GM18508 (cell line): ENCODE results near the gene CD300LF.

ENCODE experiments used
- ATAC-seq: cut with Tn5 transposase; IDR thresholded peaks from one replicate; pipeline ENCODE4 v1.9.1; 2021; ENCODE audit warnings: moderate number of reproducible peaks; ENCODE audit not compliant: insufficient read depth, unreplicated experiment

Gene CD300LF

GRCh38 chr17:74697515-74697914 lies 15.2 kb downstream of the CD300LF start:
- no peak for ATAC-seq

DNA sequence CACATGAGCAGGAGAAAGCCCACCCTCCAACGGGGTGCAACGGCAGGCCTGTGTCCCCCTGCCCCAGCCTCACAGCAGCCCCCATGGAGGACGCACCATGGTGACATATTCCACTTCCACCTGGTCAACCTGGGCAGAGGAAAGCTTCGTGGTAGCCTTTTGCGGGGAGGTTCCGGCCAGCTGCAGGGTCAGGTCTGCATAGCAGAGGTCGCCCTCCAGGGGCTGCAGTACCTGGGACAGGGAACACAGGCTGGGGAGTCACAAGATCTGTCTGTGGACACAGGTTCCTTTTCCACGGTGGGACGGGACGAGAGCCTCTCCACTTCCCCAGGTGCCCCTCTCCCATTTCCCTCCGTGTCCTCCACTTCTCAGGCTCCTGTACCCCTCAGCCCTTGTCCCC lies 17.1 kb downstream of the CD300LF start:
- no peak for ATAC-seq

DNA sequence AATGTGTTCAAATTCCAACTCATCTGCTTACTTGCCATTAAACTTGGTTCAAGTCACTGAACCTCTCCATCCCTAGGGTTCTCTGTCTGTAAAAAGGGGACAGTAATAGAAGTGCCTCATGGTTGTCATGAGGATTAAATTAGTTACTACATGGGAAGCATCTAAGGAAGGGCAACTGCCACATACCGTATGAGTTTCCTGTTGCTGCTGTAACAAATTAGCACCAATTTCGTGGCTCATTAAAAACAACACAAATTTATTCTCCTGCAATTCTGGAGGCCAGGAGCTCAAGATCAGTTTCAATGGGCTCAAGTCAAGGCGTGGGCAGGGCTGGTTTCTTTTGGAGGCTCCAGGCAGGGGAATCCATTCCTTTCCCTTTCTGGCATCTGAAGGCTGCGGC lies 18.6 kb downstream of the CD300LF start:
- no peak for ATAC-seq

DNA sequence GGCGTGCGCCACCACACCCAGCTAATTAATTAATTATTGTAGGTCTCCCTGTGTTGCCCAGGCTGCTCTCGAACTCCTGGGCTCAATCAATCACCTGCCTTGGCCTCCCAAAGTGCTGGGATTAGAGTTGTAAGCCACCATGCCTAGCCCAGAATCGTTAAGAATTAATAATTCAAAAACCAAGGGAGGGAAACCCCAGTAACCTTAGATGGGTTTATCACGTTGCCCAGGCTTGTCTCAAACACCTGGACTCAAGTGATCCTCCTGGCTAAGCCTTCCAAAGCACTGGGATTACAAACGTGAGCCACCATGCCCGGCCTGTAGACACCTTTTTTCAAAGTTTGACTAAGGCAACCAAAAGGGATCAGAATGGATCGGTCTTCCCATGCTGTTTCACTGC lies 21.6 kb downstream of the CD300LF start:
- ATAC-seq, result no peak

- no peak for ATAC-seq
These were observed 22.3 kb downstream of the CD300LF start for GRCh38 chr17:74690409-74690825.

DNA sequence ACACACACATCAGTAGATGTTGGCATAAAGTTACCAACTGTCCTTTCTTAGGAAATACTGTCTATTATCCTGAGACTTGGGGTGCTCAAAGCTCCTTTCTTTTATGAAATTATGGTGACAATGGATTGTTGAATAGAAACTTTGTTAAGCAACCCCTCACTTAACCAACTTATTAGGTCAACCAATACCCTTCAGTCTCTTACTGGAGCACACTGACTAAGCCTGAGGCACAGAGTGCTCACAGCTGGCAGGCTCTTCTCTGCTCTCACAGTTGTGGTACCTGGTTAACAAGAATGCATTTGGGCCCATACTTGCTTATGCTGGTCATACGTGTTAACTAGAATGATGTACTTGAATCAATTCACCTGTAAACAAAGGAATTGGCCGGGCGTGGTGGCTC lies 24.8 kb downstream of the CD300LF start:
- ATAC-seq, result no peak

DNA sequence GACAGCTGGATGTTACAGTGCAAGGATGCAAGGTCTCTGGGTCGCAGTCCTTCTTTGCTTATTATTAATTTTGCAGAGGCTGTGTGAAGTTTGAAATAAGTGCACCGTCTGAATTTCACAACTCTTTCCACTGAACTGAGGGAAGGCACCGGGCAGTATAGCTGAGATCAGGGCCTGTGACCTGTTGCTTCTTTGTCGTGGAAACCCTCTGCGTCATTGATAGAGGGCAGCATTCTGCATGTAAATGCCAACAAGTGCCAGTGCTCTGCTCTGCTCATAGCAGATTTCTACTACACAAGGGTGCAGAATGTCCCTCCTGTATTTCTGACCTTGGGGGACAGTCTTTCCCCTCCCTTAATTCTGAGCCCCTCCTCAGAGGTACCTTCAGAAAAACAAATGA lies 26.0 kb downstream of the CD300LF start:
- ATAC-seq, result no peak

- ATAC-seq, result no peak
These were observed 30.1 kb downstream of the CD300LF start for GRCh38 chr17:74682471-74683190.

GRCh38 chr17:74682028-74682427 lies 30.7 kb downstream of the CD300LF start:
- no peak for ATAC-seq

GRCh38 chr17:74680941-74681340 lies 31.8 kb downstream of the CD300LF start:
- no peak for ATAC-seq

GRCh38 chr17:74680213-74680612 lies 32.5 kb downstream of the CD300LF start:
- no peak for ATAC-seq

DNA sequence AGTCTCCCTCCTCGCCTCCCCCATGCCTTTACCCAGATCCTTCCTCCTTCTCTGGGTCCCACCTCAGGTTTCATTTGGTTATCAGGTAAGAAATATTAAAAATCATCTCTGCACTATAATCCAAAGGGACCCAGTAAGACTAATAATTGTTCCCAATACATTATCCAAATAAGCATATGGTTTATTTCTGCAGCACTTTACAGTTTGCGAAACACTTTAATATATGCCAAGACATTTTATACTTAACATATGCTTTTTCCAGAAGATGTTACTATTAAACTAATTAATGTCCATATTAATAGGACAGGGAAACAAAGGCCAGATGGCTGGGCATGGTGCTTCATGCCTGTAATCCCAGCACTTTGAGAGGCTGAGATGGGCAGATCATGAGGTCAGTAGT lies 33.3 kb downstream of the CD300LF start:
- ATAC-seq, result no peak

GRCh38 chr17:74678541-74678940 lies 34.2 kb downstream of the CD300LF start:
- ATAC-seq, result no peak

GRCh38 chr17:74677558-74678466 lies 34.9 kb downstream of the CD300LF start:
- no peak for ATAC-seq

DNA sequence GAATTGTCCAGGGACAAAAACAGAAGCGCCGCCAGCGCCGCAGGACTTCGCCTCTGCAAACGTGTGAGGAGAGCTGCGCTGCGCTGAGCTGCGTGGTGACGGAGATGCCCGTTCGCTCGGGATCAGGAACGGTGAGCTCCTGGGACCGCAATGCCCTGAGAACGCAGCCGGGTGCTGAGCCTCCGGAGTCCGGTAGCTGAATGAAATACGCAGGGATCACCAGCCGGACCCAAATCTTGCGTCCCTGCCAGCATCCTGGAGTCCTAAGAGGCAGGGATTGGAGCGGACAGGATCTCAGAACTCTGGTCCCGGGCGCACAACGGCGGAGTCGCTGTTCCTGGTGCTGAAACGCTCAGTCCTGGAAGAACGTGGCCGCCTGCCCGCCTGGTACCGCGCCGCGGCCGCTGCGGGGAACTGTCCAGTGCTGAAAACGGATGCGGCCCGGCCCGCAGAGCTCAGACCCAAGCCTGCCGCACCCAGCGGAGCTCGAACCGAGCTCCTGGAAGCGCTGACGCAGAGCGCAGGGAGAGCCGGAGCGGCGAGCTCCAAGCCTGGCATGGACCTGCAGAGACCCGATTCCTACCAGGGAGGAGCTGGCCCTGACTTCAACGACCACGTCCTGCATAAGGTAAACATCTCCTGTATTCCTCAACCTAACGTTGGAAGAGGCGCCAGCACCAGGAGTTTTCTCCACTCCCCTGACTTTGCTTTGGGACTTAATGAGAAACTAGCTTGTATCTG lies 41.5 kb downstream of the CD300LF start:
- ATAC-seq, result no peak

DNA sequence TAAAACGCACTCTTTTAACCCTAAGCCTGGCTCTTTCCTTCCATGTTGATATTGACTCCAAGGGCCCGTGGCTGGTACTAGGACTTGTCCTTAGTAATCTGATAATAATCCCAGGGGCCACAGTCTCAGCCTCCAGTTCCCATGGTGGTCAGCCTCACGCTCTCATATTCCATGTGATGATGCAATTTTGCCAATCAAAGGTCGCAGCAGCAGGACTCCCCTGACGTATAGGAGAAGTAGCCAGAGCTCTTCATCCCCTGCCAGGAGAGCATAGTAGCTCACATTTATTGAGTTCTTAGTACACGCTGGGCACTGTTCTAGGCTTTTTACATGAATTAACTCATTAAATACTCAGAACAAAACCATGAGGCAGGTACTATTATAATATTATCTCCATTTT lies 42.4 kb downstream of the CD300LF start:
- no peak for ATAC-seq

GRCh38 chr17:74663561-74663960 lies 49.2 kb downstream of the CD300LF start:
- ATAC-seq, result no peak

GRCh38 chr17:74659889-74660288 lies 52.8 kb downstream of the CD300LF start:
- no peak for ATAC-seq

- ATAC-seq, result no peak
These were observed 54.1 kb downstream of the CD300LF start for GRCh38 chr17:74658620-74659019.

- no peak for ATAC-seq
These were observed 58.0 kb downstream of the CD300LF start for GRCh38 chr17:74654742-74655141.

DNA sequence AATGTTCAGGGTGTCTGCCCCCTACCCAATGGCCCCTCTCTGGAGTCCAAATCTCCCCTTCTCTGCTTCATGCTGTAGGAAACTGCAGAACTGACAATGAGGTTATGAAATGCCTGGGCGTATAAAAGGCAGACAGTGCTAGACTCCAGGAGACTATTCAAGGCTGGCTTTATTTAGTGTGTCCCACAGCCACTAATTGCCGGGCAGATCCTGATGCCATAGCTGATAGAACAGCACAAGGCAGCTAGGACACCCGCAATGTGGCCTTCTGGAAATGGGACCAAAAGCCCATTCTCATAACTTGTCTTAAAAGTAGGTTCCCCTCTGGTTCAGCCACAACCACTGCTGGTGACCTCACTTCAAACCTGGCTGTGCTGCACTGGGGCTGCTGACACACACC lies 60.7 kb downstream of the CD300LF start:
- no peak for ATAC-seq
